Femur (tissue), 1 donor: Measurements from ENCODE around the gene RPS27A.
"Not testable (repeated sequence)": the region's sequence is repeated elsewhere in the genome, so short reads cannot be mapped to it uniquely, and the experiment has no call there.

Experiments
- DNase-seq: peaks from one replicate; pipeline ENCODE4 v3.0.0-alpha.2; 2017

RPS27A gene

DNA sequence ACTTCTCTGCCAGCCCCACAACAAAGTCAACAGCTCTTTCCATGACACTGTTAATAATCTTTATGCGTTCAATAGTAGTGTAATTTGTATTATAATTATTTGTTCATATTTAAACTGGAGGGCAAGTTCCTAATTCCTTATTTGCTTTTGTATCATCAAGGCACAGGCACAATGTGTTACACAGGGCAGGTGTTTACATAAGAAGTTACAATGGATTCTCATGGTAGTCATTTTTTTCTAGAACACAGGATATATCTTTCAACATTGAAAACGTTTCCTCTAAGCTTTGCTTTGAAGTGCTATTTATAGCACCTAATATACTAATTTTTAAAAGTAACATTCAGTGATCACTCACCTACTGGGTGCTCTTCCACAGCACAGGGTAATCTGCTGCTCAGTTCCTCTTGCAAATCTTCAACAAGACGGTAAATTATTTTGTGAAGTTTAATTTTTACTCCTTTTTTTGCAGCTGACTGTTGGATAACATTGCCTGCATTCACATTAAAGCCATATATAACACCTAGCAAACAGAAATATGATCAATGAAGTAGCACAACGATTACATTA, 7.3 kb downstream of the RPS27A start:
- no peak for DNase-seq

DNA sequence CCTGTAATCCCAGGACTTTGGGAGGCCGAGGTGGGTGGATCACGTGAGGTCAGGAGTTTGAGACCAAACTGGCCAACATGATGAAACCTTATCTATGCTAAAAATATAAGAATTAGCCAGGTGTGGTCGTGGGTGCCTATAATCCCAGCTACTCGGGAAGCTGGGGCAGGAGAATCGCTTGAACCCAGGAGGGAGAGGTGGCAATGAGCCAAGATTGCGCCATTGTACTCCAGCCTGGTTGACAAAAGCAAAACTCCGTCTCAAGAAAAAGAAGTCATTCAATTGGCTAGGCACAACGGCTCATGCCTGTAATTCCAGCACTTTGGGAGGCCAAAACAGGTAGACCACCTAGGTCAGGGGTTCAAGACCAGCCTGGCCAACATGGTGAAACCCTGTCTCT, 9.1 kb downstream of the RPS27A start:
- not testable (repeated sequence) for DNase-seq

GRCh38 chr2:55242617-55243016, 10.1 kb downstream of the RPS27A start:
- DNase-seq: no peak

DNA sequence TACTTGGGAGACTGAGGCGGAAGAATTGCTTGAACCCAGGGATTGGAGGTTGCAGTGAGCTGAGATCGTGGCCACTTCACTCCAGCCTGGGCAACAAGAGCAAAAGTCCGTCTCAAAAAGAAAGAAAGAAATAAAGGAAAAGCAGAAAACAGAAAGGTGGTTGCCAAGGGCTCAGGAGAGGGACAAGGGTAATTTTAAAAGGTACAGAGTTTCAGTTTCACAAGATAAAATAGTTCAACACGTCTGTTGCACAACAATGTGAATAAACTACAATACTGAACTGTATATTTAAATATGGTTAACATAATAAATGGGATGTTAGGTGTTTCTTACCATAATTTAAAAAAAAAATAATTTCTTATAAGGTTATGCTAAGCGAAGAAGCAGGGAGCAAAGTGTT, 12.9 kb downstream of the RPS27A start:
- no peak for DNase-seq

GRCh38 chr2:55247025-55247424, 14.5 kb downstream of the RPS27A start:
- no peak for DNase-seq

- DNase-seq: no peak
Observed at GRCh38 chr2:55252832-55253231, 20.3 kb downstream of the RPS27A start.

GRCh38 chr2:55259586-55259985, 27.1 kb downstream of the RPS27A start:
- not testable (repeated sequence) for DNase-seq

DNA sequence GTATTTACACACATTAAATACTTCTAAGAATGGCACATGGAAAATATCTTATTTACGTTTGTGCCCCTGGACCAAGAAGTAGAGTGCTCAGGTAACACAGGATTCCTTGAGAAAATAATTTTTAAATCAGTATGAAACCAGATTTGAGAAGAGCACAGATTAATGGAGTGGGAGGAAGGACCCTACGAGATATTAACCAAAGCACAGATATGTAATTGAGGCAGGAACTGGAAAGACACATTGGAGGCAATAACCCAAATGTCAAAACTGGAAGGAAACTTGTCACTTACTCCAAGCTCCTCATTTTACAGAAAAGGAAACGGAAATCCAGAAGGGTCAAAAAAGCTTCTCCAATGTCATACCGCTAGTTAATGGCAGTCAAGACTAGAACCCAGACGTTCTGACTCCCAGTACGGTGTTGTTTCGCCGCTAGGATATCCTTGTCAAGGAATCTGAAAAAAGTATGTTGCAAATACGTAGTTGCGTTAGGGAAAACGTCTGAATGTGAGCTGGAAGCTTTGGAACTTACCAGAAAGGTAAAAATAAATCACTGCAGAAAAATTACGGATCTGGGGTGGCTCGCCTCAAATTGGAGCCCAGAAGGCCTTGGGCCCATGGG, 35.9 kb downstream of the RPS27A start:
- DNase-seq: no peak

DNA sequence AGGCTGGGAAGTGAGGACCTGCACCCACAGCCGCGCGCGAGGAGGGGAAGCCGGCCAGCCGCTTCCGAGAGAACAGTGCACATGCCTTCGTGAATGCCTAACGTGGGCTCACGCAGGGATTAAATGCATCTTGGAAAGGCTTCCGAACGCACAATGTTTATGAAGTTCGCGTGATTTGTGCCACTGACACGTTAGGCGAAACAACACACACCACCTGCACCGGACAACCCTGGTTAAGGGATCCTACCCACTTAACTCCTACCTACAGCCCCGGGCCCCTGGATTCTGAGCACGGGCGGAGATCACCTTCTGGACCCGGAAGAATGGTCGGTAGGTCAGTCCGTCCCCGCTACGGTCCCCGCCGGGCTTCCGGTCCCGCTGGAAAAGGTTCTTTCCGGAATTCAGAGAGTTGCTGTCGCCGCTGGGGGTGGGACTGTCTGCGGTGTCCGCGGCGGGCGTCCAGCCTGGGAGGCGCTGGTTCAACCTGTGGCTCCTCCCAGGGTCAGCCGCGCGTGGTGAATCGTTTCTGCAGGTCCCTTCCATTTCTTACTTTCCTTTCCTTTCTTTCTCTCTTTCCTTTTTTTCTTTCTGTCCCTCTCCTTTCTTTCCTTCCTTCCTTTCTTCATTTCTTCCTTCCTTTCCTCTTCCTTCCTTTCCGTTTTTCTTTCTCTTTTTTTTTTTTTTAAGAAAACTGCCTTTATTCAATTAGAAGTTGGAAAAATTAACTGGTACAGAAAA, 36.6 kb downstream of the RPS27A start, which contains the start of gene MTIF2:
Gene MTIF2 (minus strand): TSS at position 325 of the 738 bp plus-strand sequence. CDS start 5,373 bp downstream, outside the sequence.
- peak; percentile 97 for DNase-seq

- no peak for DNase-seq
Observed at GRCh38 chr2:55269645-55269990, 37.1 kb downstream of the RPS27A start.

DNA sequence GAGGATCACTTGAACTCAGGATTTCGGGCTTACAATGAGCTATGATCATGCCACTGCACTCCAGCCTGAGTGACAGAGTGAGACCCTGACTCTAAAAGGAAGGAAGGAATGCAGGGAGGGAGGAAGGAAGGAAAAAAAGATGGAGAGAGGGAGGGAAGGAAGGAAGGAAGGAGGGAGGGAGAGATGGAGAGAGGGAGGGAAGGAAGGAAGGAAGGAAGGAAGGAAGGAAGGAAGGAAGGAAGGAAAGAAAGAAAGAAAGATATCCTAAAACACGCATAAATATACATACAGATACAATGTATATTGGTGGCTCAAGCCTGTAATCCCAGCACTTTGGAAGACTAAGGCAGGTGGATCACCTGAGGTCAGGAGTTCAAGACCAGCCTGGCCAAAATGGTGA, 41.9 kb downstream of the RPS27A start:
- not testable (repeated sequence) for DNase-seq

- no peak for DNase-seq
Observed at GRCh38 chr2:55277310-55277709, 44.8 kb downstream of the RPS27A start.

GRCh38 chr2:55279214-55279835, 46.8 kb downstream of the RPS27A start:
- DNase-seq: not testable (repeated sequence)

GRCh38 chr2:55279859-55280424, 47.5 kb downstream of the RPS27A start:
- DNase-seq: not testable (repeated sequence)

DNA sequence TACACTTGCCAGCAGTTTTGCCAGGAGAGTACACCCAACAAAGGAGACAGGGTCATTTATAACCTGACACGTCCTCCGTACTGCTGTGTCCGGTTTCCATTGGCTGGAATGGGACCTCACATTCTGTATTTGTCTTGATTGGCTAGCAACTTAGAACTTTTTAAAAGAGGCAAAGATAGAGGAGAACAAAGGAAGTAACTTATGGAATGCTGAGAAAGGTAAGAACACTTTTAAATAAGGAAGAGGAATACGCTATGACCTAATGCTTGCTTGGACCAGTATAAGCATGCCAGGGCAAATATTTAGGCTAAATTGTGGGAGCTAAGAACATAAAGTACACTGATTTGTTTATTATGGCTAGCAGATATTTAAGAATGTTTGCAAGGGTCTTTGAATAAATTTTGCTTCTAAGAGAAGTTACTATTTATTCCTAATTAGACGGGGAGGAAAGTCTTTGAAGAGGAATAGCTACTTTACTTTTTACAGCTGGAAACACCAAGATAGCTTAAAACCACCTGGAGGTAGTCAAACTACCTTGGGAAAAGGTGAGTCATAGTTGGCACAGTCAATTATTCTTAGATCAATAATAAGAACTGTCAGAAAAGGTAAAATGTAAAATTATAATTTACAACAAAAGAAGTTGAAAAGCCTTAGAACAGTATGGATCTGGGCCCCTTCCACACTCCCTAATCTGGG, 48.5 kb downstream of the RPS27A start:
- not testable (repeated sequence) for DNase-seq

DNA sequence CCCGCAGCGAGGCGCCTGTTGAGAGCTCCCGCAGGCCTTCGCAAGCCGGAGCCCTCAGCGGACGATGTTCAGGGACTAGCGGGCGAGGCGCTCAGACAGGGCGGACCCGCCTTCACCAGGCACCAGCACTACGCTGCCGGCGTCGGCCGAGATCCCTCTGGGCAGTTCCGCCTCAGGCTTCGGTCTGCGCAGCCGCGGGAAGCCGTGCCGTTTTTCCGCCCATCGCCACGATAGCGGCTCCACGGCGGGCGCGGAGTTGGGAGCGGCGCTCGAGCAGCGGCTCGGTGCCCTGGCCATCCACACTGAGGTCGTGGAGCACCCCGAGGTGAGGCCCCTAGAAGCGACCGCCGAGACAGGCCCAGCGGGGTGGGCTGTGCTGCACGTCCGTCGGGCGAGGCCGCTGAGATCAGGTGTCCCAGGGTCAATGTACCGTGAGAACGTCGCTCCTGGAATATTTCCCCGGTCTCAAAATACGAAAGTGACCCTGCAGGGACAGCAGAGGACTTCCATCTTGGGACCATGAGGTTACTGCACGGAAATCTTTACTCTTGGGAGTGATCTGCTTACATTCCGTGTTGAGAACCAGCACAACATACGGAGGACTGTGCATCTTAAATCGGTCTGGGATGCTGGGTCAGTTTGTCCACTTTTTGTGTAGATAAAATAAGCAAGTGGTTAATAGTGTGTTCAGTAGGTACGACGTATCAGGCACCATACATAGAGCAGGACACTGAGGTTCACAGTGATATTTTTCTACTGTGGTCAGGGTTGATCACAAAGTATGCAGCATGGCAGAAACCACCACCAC, 49.8 kb downstream of the RPS27A start:
- peak; percentile 91 for DNase-seq

GRCh38 chr2:55283083-55283482, 50.6 kb downstream of the RPS27A start:
- no peak for DNase-seq
